Pancreas (tissue), 10 donors: ENCODE data around the gene TERT. TPM values are rescaled to one million over a fixed set of nuclear protein-coding genes. Genes with fewer than 3 reads are reported as not detected.

Experiments used
- ATAC-seq, 4 donors: fragments of 200-7000 bp; cut with Tn5 transposase; one replicate each; pipeline versions ENCODE4 v1.8.0 to v1.9.1; 2020; ENCODE audit warnings: mild to moderate bottlenecking in 4 of 4, moderate library complexity in 4 of 4
- DNase-seq, 6 donors: peaks; one replicate each; pipeline ENCODE4 v3.0.0-alpha.2; 2020
- FAIRE-seq: peaks from 2 replicates; lab custom pipeline; 2012; peaks lifted over from hg19 to GRCh38; lab: Jason Lieb, UNC
- H3K27ac ChIP-seq, 4 donors: fragments of 200-600 bp; sonication (generic); 1 replicate in 3 of 4; 2 replicates in 1 of 4; pipeline versions ENCODE4 v1.5.0 to v1.8.0; 2020
- H3K27me3 ChIP-seq, 4 donors: fragments of 200-600 bp; one replicate each; pipeline ENCODE4 v1.8.0; 2021
- H3K36me3 ChIP-seq, 3 donors: fragments of 200-600 bp; sonication (generic) in 1 of 3; one replicate each; pipeline versions ENCODE4 v1.5.0 to v1.8.0; 2020 to 2021
- H3K4me1 ChIP-seq, 3 donors: fragments of 200-600 bp; one replicate each; pipeline ENCODE4 v1.8.0; 2021
- H3K4me3 ChIP-seq, 4 donors: fragments of 200-600 bp; sonication (generic) in 2 of 4; one replicate each; pipeline versions ENCODE4 v1.5.0 to v1.8.0; 2020 to 2021
- H3K9me3 ChIP-seq, 4 donors: fragments of 200-600 bp; one replicate each; pipeline ENCODE4 v1.8.0; 2021
- WGBS, 2 donors: extraction: QIAGEN DNeasy Blood & Tissue Kit; methylation state at CpG; one replicate each; pipeline ENCODE4 v1.1.7; 2013; 5-methylcytosine and 5-hydroxymethylcytosine counted together
- intact Hi-C, 3 donors: fragments of 100-400 bp; cut with DNase I; formaldehyde crosslinking; loops; one replicate each; pipeline versions ENCODE4 v1.11.1 to v1.14.2; 2022
- polyA plus RNA-seq, 2 donors: library from polyadenylated mRNA; stranded (reverse); fragments of 200-250 nt; gene quantifications; one replicate each; pipeline ENCODE4 v1.2.3, GENCODE V29; 2013
- total RNA-seq, 6 donors: library from RNA; stranded (reverse); fragmentation: NEBNext Ultra II Directional in 4 of 6; extraction: Animal tissue kit (Norgen Biotek cat#: 25700) in 4 of 6; gene quantifications; one replicate each; pipeline versions ENCODE4 v1.2.1 to v1.2.4, GENCODE V29; 2021 to 2023
- TF ChIP-seq, protein P1 (sequence below), 4 donors: fragments of 200-600 bp; sonication (generic) in 3 of 4; IDR thresholded peaks; one replicate each; pipeline versions ENCODE4 v1.5.0 to v1.8.0; 2021; ENCODE audit warnings: antibody characterized with exemption in 4 of 4
- donor health status: healthy with polysubstance abuse.
- donor health status: DM: no; HTN: no; CAD: no; lungs with moderate emphysema.
- donor health status: DM: no; HTN: no; CAD: no.
- donor health status: control.
- donor health status: control.
- donor health status: Bipolar disorder and iron deficiency.
- donor health status: DM: yes; HTN: yes; CAD: no.
- donor health status: DM: no; HTN: no; CAD: no.
- donor health status: DM: no; HTN: no; CAD: no.
- donor health status: DM: yes; HTN: yes; CAD: no.

The TERT gene
- total and polyA plus RNA-seq, 8 donors = 0.06 to 0.28 (median 0.25) TPM; not detected in 5

DNA sequence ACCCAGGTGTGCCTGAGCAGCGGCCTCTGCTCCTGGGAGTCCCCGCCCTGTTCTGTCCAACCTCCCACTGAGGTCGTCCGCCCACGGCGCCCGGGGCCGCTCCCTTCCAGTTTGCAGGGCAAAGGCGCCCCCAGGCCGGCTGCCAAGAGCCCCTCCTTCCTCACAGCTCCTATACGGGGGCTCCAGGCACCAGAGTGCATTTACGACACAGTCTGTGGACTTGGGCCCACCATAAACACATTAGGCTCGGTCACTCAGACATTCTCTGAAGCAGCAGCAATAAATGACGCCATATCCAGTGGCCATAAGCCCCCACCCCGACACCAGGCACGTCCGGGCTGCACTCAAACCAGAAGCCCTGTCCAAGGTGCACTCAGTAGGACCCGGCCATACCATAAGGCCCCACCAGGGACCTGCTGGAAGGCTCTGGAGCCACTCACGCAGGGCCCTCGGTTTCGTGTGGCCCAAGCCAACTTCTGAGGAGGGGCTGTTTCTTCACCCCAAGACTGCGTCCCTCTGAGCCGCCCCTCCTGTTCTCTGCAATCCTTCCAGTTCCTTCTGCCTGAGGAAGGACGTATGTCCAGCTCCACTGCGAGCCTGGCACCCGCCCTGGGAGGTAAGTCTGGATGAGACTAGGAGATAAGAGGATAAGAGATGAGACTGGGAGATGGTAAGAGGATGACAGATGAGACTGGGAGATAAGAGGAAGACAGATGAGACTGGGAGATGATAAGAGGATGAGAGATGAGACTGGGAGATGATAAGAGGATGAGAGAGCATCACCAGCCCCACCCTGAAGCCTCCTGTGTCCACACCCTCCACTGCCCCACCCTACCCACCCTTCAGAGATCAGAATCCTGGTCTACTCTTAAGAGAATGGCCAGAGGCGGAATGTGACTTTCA lies 42.9 kb downstream of the TERT start:
- FAIRE-seq = no peak
- 48 to 58% methylated on average over 27 of the region's 27 CpGs for WGBS, 2 donors
- Histone ChIP-seq H3K27me3 (no peaks in the 10 kb centered on the region), H3K4me1 (no peaks in the 10 kb centered on the region), H3K4me3 (no peak overlapping the region), H3K9me3 (no peaks in the 10 kb centered on the region), H3K27ac (no peak overlapping the region), H3K36me3 (no peaks in the 10 kb centered on the region)
- peak in 1 of 6 donors; percentile 49 for DNase-seq
- intact Hi-C loops = no loop called here
- no peak for ATAC-seq
- TF ChIP-seq, protein P1, sequence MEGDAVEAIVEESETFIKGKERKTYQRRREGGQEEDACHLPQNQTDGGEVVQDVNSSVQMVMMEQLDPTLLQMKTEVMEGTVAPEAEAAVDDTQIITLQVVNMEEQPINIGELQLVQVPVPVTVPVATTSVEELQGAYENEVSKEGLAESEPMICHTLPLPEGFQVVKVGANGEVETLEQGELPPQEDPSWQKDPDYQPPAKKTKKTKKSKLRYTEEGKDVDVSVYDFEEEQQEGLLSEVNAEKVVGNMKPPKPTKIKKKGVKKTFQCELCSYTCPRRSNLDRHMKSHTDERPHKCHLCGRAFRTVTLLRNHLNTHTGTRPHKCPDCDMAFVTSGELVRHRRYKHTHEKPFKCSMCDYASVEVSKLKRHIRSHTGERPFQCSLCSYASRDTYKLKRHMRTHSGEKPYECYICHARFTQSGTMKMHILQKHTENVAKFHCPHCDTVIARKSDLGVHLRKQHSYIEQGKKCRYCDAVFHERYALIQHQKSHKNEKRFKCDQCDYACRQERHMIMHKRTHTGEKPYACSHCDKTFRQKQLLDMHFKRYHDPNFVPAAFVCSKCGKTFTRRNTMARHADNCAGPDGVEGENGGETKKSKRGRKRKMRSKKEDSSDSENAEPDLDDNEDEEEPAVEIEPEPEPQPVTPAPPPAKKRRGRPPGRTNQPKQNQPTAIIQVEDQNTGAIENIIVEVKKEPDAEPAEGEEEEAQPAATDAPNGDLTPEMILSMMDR (IDR thresholded peaks at IDR 0.05) = no peak

DNA sequence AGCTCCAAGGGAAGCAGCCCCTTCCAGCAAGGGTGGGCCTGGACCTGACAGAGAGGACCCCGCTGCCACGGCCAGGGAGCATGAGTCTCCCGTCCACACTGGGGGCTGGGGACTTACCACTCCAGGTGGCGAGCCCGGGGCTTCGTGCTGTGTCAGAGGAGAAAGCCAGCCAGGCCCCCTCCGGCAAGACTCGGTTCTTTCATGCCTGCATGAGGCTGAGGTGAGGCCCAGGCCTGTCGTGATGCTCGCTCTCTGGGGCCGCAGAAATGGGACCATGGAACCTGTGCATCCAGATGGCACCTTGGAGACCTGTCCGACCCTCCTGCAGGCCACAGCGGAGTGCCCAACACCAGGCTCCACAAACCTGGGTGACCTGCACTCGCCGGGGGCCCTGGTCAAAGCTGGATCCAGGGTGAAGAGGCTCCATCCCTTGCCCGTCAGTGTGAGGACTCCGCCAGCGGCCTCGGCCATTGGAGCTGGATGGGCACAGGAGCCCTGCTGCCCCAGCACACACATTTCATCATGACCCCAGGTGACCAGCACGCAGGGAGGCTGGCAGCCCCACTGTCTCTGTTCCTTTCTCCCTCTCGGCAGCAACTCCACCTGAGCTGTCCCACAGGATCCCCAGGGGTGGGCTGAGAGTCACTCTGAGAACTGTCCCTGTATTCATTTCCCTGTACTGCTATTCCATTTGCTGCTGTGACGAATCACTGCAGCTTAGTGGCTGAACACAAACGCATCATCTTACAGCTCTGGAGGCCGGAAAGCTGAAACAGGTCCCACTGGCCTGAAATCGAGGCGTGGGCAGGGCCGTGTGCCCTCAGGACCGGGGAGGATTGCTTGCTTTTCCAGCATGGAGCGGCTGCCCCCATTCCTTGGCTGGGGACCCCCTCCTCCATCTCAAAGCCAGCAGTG lies 45.2 kb downstream of the TERT start:
- TF ChIP-seq, protein P1 (IDR thresholded peaks at IDR 0.05) = no peak
- intact Hi-C loops = no loop called here
- H3K9me3 ChIP-seq = no peaks in the 10 kb centered on the region
- WGBS, 2 donors = 62 to 71% methylated on average over 29 of the region's 29 CpGs
- no peak overlapping the region for H3K27ac ChIP-seq
- no peaks in the 10 kb centered on the region for H3K4me1 ChIP-seq
- peaks cover 0 to 9% (median 0%) of the 10 kb centered on the region in 4 donors for H3K27me3 ChIP-seq
- H3K36me3 ChIP-seq = no peaks in the 10 kb centered on the region
- no peak for ATAC-seq
- H3K4me3 ChIP-seq = no peak overlapping the region
- FAIRE-seq = no peak
- peak in 1 of 6 donors; percentile 74 for DNase-seq

DNA sequence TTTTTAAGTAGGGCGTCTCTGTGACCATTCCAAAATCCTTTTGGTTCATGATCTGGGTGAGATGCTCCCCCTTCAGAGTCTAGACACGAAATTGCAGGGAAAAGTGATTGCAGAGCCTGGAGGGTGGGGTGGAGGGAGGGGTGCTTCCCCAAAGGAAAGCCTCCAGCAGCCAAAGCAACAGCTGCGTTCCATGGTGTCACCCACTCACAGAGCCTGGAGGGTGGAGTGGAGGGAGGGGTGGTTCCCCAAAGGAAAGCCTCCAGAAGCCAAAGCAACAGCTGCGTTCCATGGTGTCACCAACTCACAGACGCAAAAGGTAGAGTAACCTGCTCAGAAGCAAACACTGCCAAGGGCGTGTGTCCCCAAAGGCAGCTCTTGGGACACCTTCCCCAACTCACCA lies 47.1 kb downstream of the TERT start:
- no peaks in the 10 kb centered on the region for H3K4me1 ChIP-seq
- TF ChIP-seq, protein P1 (IDR thresholded peaks at IDR 0.05) = no peak
- no peak overlapping the region for H3K4me3 ChIP-seq
- intact Hi-C loops = no loop called here
- 62 to 77% methylated on average over 6 of the region's 6 CpGs for WGBS, 2 donors
- peak in 1 of 6 donors; percentile 20 for DNase-seq
- no peak for FAIRE-seq
- ATAC-seq = no peak
- no peaks in the 10 kb centered on the region for H3K36me3 ChIP-seq
- H3K9me3 ChIP-seq = no peaks in the 10 kb centered on the region
- H3K27ac ChIP-seq = no peak overlapping the region
- peaks cover 0 to 9% (median 0%) of the 10 kb centered on the region in 4 donors for H3K27me3 ChIP-seq

DNA sequence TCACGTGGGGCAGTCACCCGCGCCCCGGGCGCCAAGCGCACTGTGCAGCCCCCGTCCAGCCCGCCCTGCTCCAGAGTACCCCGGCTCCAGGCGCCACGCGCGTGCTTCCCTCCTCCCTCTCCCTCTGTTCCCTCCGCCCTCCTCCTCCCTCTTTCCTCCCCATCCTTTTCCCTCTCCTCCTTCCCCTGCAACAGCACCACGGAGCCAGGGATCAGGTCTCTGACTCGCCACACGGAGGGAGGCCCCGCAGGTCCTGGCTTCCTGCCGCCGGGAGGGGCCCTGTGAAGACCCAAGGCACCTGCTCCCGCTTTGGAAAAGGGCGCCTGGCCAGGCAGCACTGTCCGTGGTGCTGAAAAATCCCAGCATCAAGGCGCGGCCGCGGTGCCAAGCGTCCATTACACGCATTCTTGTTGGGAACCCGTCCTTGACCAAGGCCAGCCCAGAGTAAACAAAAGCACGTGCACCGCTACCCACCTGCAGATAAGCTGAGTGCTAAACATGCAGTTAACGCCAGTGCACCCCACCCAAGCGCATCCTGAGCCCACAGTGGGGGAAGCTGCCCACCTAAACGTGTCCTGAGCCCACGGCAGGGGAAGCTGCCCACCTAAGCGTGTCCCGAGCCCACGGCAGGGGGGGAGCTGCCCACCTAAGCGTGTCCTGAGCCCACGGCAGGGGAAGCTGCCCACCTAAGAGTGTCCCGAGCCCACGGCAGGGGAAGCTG lies 48.0 kb downstream of the TERT start:
- peaks cover 0 to 9% (median 0%) of the 10 kb centered on the region in 4 donors for H3K27me3 ChIP-seq
- ATAC-seq (peak; percentile 66 to 90 (median 78)), FAIRE-seq (no peak), DNase-seq (peak; percentile 46 to 88 (median 76))
- H3K27ac ChIP-seq = no peak overlapping the region
- H3K36me3 ChIP-seq = no peaks in the 10 kb centered on the region
- H3K4me1 ChIP-seq = no peaks in the 10 kb centered on the region
- no peaks in the 10 kb centered on the region for H3K9me3 ChIP-seq
- TF ChIP-seq, protein P1 (IDR thresholded peaks at IDR 0.05) = no peak
- intact Hi-C loops = no loop called here
- 12 to 17% methylated on average over 38 to 43 of the region's 43 CpGs for WGBS, 2 donors
- H3K4me3 ChIP-seq = no peak overlapping the region
